Gastroesophageal sphincter (tissue), 4 donors: ENCODE results near the gene SQSTM1. TPM values are rescaled to one million over a fixed set of nuclear protein-coding genes. Genes with fewer than 3 reads are reported as not detected.

Experiments
- ATAC-seq: fragments of 150-250 bp; one replicate; pipeline ENCODE4 v1.9.1; 2016; ENCODE audit warnings: mild to moderate bottlenecking, moderate library complexity
- H3K27ac ChIP-seq, 4 donors: fragments of 200-600 bp; sonication (generic) in 3 of 4; 1 replicate in 3 of 4; 2 replicates in 1 of 4; pipeline ENCODE4 v1.5.1; 2016 to 2019
- H3K27me3 ChIP-seq: fragments of 200-600 bp; sonication (generic); one replicate; pipeline ENCODE4 v1.5.1; 2019
- H3K36me3 ChIP-seq, 2 donors: fragments of 200-600 bp; sonication (generic); one replicate each; pipeline ENCODE4 v1.5.1; 2019; ENCODE audit warnings: control low read depth in 1 of 2
- H3K4me1 ChIP-seq, 3 donors: fragments of 200-600 bp; sonication (generic); 1 replicate in 2 of 3; 2 replicates in 1 of 3; pipeline ENCODE4 v1.5.1; 2016 to 2019; ENCODE audit warnings: control low read depth in 2 of 3
- H3K4me3 ChIP-seq, 2 donors: fragments of 200-600 bp; sonication (generic); one replicate each; pipeline ENCODE4 v1.5.1; 2019; ENCODE audit warnings: mild to moderate bottlenecking in 1 of 2, moderate library complexity in 1 of 2
- H3K9me3 ChIP-seq, 3 donors: fragments of 200-600 bp; sonication (generic); one replicate each; pipeline ENCODE4 v1.5.1; 2017 to 2019; ENCODE audit warnings: control low read depth in 2 of 3
- EP300 ChIP-seq: sonication (generic); formaldehyde crosslinking; IDR thresholded peaks from one replicate; pipeline ENCODE4 v1.6.1; 2017; ENCODE audit warnings: antibody characterized with exemption, mild to moderate bottlenecking
- POLR2A ChIP-seq, 2 donors: fragments of 450-650 bp; IDR thresholded peaks; one replicate each; pipeline ENCODE4 v1.6.1; 2017; ENCODE audit warnings: antibody characterized with exemption in 2 of 2, mild to moderate bottlenecking in 2 of 2, moderate library complexity in 1 of 2
- POLR2AphosphoS5 ChIP-seq: sonication (generic); formaldehyde crosslinking; IDR thresholded peaks from one replicate; pipeline ENCODE4 v1.6.1; 2017; ENCODE audit warnings: antibody characterized with exemption
- WGBS, 2 donors: methylation state at CpG; one replicate each; pipeline ENCODE4 v1.1.5; 2018; ENCODE audit warnings: low coverage in 1 of 2; 5-methylcytosine and 5-hydroxymethylcytosine counted together
- total RNA-seq, 4 donors: library from RNA; depleted of rRNA; stranded (reverse); fragments of >200 nt; gene quantifications; one replicate each; pipeline ENCODE4 v1.1.0, GENCODE V29; 2016
- TF ChIP-seq, protein P1 (sequence below), 4 experiments: fragments of 200-600 bp in 2 of 4; fragments of 450-650 bp in 2 of 4; sonication (generic) in 1 of 4; IDR thresholded peaks; one replicate each; pipeline ENCODE4 v1.5.1; 2017 to 2019; ENCODE audit warnings: antibody characterized with exemption in 4 of 4, mild to moderate bottlenecking in 2 of 4, moderate library complexity in 2 of 4

Gene SQSTM1
- 100 to 1,000 TPM; 305 to 485 (median 408) TPM for total RNA-seq

DNA sequence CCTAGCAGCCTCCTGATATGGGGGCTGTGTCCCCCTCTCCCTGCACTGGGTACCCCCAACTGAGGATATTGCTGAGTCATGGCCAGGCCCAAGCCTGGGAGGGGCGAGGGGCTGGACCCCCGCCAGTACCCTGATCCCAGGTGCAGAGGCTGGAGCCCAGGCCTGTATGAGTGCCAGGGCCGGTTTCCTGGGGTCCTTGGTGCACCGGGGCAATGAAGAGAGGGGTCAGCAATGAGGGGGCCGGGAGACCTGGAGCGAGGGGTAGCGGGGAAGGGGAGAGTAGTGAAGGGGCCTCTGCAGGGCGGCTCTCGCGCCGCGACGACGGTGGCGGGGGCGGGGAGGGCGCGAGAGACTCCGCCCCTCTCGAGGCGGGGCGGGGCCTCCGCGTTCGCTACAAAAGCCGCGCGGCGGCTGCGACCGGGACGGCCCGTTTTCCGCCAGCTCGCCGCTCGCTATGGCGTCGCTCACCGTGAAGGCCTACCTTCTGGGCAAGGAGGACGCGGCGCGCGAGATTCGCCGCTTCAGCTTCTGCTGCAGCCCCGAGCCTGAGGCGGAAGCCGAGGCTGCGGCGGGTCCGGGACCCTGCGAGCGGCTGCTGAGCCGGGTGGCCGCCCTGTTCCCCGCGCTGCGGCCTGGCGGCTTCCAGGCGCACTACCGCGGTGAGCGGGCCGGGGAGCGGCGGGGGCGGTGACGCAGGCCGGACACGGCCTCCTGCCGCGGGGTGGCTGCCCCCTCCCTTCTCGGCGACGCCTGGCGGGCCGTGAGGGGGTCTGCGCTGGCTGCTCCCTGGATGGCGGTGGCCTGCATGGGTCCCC lies at the start of gene SQSTM1:
TSS of gene SQSTM1 (plus strand) at position 423 of the 815 bp plus-strand sequence. CDS start at position 455, 32 bp downstream.
- Histone ChIP-seq H3K27ac (peak within 1 kb of the TSS; percentile 97 to 100 (median 99)), H3K27me3 (no peaks in the 10 kb centered on the region), H3K4me3 (peak within 1 kb of the TSS; percentile 74 to 81), H3K36me3 (peaks cover 0 to 34% of the 10 kb centered on the region in 2 donors), H3K4me1 (peaks cover 5 to 84% (median 56%) of the 10 kb centered on the region in 3 donors), H3K9me3 (no peaks in the 10 kb centered on the region)
- ATAC-seq: peak; percentile 70
- no CpG with 5 or more reads among the region's 81 CpGs for WGBS, 2 donors
- peak; percentile 99 for TF ChIP-seq POLR2A (IDR thresholded peaks at IDR 0.05)
- peak; percentile 99 for TF ChIP-seq POLR2AphosphoS5
- TF ChIP-seq, protein P1, sequence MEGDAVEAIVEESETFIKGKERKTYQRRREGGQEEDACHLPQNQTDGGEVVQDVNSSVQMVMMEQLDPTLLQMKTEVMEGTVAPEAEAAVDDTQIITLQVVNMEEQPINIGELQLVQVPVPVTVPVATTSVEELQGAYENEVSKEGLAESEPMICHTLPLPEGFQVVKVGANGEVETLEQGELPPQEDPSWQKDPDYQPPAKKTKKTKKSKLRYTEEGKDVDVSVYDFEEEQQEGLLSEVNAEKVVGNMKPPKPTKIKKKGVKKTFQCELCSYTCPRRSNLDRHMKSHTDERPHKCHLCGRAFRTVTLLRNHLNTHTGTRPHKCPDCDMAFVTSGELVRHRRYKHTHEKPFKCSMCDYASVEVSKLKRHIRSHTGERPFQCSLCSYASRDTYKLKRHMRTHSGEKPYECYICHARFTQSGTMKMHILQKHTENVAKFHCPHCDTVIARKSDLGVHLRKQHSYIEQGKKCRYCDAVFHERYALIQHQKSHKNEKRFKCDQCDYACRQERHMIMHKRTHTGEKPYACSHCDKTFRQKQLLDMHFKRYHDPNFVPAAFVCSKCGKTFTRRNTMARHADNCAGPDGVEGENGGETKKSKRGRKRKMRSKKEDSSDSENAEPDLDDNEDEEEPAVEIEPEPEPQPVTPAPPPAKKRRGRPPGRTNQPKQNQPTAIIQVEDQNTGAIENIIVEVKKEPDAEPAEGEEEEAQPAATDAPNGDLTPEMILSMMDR (IDR thresholded peaks at IDR 0.05): peak in 2 of 4 experiments; percentile 22 to 43
- TF ChIP-seq EP300: no peak

DNA sequence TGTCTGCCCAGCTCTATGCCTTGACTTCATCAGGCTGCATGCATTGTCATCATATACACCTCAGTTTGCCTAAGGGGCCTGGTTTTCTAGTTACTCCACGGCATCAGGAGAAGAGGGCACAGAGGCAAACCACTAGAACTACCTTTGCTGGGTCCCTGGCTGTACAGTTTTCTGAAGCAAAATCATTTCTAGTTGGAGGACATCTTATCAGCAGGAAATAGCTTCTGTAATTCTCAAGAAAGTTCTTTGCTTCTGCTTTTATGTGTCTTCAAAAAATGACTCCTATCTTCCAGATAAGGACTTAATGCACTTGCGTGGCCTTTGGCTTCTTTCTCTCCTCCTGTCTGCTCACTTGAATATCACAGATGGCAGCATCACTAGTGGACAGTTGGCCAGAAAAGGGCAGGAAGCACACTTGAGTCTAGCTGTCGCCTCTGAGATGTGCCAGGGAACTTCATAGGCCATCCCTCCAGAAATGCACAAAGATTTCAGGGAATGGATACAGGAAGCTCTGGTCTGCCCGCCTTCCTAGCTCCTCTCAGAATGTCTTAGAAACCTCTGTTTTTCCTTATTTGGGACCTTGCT lies 49.3 kb upstream of the SQSTM1 start:
- Histone ChIP-seq H3K27ac (no peak overlapping the region), H3K9me3 (no peaks in the 10 kb centered on the region), H3K4me1 (peaks cover 0 to 33% (median 2%) of the 10 kb centered on the region in 3 donors), H3K27me3 (no peaks in the 10 kb centered on the region), H3K36me3 (peaks cover 0 to 97% of the 10 kb centered on the region in 2 donors), H3K4me3 (no peak overlapping the region)
- TF ChIP-seq, protein P1 (IDR thresholded peaks at IDR 0.05): no peak
- no peak for TF ChIP-seq POLR2A (IDR thresholded peaks at IDR 0.05)
- WGBS, 2 donors: 80 to 85% methylated on average over 1 to 4 of the region's 4 CpGs
- ATAC-seq: no peak

DNA sequence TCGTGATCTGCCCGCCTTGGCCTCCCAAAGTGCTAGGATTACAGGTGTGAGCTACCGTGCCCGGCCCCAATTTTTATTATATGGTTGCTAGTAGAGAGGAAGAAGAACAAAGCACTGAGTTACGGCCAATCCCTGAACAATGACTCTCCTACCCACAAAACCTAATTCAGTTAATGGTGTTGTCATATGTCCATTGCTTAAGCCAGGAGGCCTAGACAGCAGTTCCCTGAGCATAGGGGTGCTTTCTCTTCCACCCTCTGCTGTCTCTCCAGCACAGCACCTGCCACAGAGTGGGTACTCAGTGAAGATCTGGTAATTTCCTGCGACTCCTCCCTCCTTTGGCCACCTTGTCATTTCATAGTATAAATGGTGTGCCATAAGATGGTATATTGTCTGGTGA lies 48.4 kb upstream of the SQSTM1 start:
- peaks cover 0 to 95% of the 10 kb centered on the region in 2 donors for H3K36me3 ChIP-seq
- H3K9me3 ChIP-seq: no peaks in the 10 kb centered on the region
- TF ChIP-seq POLR2A (IDR thresholded peaks at IDR 0.05): no peak
- no peak for TF ChIP-seq POLR2AphosphoS5
- no peak for TF ChIP-seq EP300
- TF ChIP-seq, protein P1 (IDR thresholded peaks at IDR 0.05): no peak
- no peak for ATAC-seq
- WGBS, 2 donors: 94 to 100% methylated on average over 3 to 6 of the region's 6 CpGs
- no peak overlapping the region for H3K4me3 ChIP-seq
- H3K4me1 ChIP-seq: peaks cover 0 to 23% (median 0%) of the 10 kb centered on the region in 3 donors
- no peaks in the 10 kb centered on the region for H3K27me3 ChIP-seq
- H3K27ac ChIP-seq: no peak overlapping the region

DNA sequence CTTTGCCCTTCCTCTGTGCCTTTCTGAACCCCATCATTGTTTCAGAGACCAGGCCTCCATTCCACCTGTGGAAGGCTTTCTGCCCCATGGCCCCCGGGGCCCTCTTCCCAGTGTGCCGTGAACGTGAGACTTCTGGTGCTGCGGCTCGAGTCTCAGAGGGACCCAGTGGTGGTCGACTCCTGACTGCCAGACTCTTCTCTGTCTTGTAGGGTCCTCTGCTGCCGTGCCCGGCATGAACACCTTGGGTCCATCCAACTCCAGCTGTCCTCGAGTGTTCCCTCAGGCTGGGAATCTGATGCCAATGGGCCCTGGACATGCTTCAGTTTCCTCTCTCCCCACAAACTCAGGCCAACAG lies 47.0 kb upstream of the SQSTM1 start:
- Histone ChIP-seq H3K27me3 (no peaks in the 10 kb centered on the region), H3K9me3 (no peaks in the 10 kb centered on the region), H3K27ac (no peak overlapping the region), H3K4me1 (peaks cover 0 to 10% (median 0%) of the 10 kb centered on the region in 3 donors), H3K4me3 (no peak overlapping the region), H3K36me3 (peaks cover 0 to 95% of the 10 kb centered on the region in 2 donors)
- TF ChIP-seq POLR2A (IDR thresholded peaks at IDR 0.05) (no peak), EP300 (no peak), POLR2AphosphoS5 (no peak)
- TF ChIP-seq, protein P1 (IDR thresholded peaks at IDR 0.05): no peak
- ATAC-seq: no peak
- WGBS, 2 donors: 95% methylated on average over 8 of the region's 9 CpGs; no CpG with 5 or more reads in 1 of the 2 donors
